Thoracic aorta (tissue), 2 donors: Measurements from ENCODE around the gene SH3PXD2A. TPM values are rescaled to one million over a fixed set of nuclear protein-coding genes. Genes with fewer than 3 reads are reported as not detected.
A peak's percentile ranks its signal among the peaks of the same experiment; 100 is the strongest.

ENCODE experiments used
- ATAC-seq: fragments of 150-250 bp; one replicate; pipeline ENCODE4 v1.8.0; 2017; ENCODE audit warnings: low read depth; ENCODE audit not compliant: insufficient number of reproducible peaks, low FRiP score
- DNase-seq: peaks from one replicate; pipeline ENCODE4 v3.0.0-alpha.2; 2020; ENCODE audit warnings: low spot score
- H3K27ac ChIP-seq, 2 donors: fragments of 200-600 bp; sonication (generic); 1 replicate in 1 of 2; 2 replicates in 1 of 2; pipeline ENCODE4 v1.5.1; 2016; ENCODE audit warnings: mild to moderate bottlenecking in 2 of 2, moderate library complexity in 2 of 2
- H3K27me3 ChIP-seq: fragments of 200-600 bp; sonication (generic); replicated peaks from 2 replicates; pipeline ENCODE4 v1.6.0; 2016; ENCODE audit warnings: mild to moderate bottlenecking; ENCODE audit not compliant: insufficient read depth
- H3K36me3 ChIP-seq: fragments of 200-600 bp; sonication (generic); one replicate; pipeline ENCODE4 v1.5.1; 2016
- H3K4me1 ChIP-seq, 2 donors: fragments of 200-600 bp; sonication (generic); 1 replicate in 1 of 2; 2 replicates in 1 of 2; pipeline versions ENCODE4 v1.5.1 to v1.6.0; 2016; ENCODE audit warnings: low read depth in 2 of 2, mild to moderate bottlenecking in 1 of 2; ENCODE audit not compliant: control insufficient read depth in 1 of 2
- H3K4me3 ChIP-seq: fragments of 200-600 bp; sonication (generic); 2 replicates; pipeline ENCODE4 v1.5.1; 2016; ENCODE audit warnings: mild to moderate bottlenecking
- H3K9me3 ChIP-seq: fragments of 200-600 bp; sonication (generic); 2 replicates; pipeline ENCODE4 v1.5.1; 2016
- total RNA-seq, 2 donors: library from RNA; depleted of rRNA; stranded (reverse); fragments of >200 nt; gene quantifications; one replicate each; pipeline versions ENCODE4 v1.1.0 to v1.2.3, GENCODE V29; 2016
- TF ChIP-seq, protein P1 (sequence below): fragments of 200-600 bp; sonication (generic); IDR thresholded peaks from one replicate; pipeline ENCODE4 v1.5.1; 2019; ENCODE audit warnings: antibody characterized with exemption

SH3PXD2A gene, protein sequence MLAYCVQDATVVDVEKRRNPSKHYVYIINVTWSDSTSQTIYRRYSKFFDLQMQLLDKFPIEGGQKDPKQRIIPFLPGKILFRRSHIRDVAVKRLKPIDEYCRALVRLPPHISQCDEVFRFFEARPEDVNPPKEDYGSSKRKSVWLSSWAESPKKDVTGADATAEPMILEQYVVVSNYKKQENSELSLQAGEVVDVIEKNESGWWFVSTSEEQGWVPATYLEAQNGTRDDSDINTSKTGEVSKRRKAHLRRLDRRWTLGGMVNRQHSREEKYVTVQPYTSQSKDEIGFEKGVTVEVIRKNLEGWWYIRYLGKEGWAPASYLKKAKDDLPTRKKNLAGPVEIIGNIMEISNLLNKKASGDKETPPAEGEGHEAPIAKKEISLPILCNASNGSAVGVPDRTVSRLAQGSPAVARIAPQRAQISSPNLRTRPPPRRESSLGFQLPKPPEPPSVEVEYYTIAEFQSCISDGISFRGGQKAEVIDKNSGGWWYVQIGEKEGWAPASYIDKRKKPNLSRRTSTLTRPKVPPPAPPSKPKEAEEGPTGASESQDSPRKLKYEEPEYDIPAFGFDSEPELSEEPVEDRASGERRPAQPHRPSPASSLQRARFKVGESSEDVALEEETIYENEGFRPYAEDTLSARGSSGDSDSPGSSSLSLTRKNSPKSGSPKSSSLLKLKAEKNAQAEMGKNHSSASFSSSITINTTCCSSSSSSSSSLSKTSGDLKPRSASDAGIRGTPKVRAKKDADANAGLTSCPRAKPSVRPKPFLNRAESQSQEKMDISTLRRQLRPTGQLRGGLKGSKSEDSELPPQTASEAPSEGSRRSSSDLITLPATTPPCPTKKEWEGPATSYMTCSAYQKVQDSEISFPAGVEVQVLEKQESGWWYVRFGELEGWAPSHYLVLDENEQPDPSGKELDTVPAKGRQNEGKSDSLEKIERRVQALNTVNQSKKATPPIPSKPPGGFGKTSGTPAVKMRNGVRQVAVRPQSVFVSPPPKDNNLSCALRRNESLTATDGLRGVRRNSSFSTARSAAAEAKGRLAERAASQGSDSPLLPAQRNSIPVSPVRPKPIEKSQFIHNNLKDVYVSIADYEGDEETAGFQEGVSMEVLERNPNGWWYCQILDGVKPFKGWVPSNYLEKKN
- 10 to 100 TPM; 28.3 to 51.5 TPM for total RNA-seq

DNA sequence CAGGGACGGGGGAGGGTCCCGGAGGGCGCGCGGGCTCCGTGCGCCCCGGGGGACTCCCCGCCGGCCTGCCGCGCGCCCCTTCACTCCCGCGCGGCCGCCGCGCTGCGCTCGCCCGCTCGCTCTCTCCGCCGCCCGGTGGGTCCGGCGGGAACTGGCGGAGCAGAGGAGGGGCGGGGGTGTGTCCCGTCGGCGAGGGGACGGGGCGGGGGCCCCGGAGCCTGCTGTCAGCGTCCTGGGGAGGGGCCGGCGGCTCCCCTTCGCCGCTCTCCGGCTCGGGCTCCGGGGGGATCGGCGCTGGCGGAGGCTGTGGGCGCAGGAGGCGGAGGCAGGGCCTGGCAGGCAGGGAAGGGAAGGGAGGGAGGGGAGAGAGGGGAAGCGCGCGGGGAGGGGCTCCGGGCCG lies at the start of gene SH3PXD2A:
TSS of gene SH3PXD2A (minus strand) at position 153 of the 400 bp plus-strand sequence. CDS start 310 bp downstream, outside the sequence.
- H3K4me1 ChIP-seq = peaks cover 13 to 51% of the 10 kb centered on the region in 2 donors
- TF ChIP-seq, protein P1, sequence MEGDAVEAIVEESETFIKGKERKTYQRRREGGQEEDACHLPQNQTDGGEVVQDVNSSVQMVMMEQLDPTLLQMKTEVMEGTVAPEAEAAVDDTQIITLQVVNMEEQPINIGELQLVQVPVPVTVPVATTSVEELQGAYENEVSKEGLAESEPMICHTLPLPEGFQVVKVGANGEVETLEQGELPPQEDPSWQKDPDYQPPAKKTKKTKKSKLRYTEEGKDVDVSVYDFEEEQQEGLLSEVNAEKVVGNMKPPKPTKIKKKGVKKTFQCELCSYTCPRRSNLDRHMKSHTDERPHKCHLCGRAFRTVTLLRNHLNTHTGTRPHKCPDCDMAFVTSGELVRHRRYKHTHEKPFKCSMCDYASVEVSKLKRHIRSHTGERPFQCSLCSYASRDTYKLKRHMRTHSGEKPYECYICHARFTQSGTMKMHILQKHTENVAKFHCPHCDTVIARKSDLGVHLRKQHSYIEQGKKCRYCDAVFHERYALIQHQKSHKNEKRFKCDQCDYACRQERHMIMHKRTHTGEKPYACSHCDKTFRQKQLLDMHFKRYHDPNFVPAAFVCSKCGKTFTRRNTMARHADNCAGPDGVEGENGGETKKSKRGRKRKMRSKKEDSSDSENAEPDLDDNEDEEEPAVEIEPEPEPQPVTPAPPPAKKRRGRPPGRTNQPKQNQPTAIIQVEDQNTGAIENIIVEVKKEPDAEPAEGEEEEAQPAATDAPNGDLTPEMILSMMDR = no peak
- ATAC-seq (no peak), DNase-seq (no peak)
- H3K4me3 ChIP-seq = peak within 1 kb of the TSS; percentile 81
- H3K9me3 ChIP-seq = no peaks in the 10 kb centered on the region
- no peaks in the 10 kb centered on the region for H3K27me3 ChIP-seq
- H3K36me3 ChIP-seq = no peaks in the 10 kb centered on the region
- no peak within 1 kb of the TSS for H3K27ac ChIP-seq

GRCh38 chr10:103901299-103901698 lies 45.9 kb upstream of the SH3PXD2A start:
- H3K4me3 ChIP-seq = no peak overlapping the region
- no peaks in the 10 kb centered on the region for H3K9me3 ChIP-seq
- TF ChIP-seq, protein P1 = no peak
- DNase-seq = no peak
- no peak for ATAC-seq
- no peaks in the 10 kb centered on the region for H3K27me3 ChIP-seq
- H3K4me1 ChIP-seq = peaks cover 17% of the 10 kb centered on the region in 2 donors
- H3K36me3 ChIP-seq = peaks cover 18% of the 10 kb centered on the region
- no peak overlapping the region for H3K27ac ChIP-seq

DNA sequence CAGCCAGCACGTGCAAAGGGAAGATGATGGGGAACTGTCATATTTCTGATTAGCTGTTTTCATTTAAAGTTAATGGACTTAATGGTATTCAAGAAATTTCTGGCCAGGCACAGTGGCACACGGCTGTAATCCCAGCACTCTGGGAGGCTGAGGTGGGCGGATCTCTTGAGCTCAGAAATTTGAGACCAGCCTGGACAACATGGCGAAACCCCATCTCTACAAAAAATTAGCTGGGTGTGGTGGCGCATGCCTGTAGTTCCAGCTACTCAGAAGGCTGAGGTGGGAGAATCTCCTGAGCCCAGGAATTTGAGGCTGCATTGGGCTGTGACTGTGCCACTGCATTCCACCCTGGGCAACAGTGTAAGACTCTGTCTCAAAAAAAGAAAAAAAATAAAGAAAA lies 43.9 kb upstream of the SH3PXD2A start:
- no peak overlapping the region for H3K27ac ChIP-seq
- no peaks in the 10 kb centered on the region for H3K27me3 ChIP-seq
- no peak for DNase-seq
- peaks cover 21% of the 10 kb centered on the region for H3K36me3 ChIP-seq
- H3K9me3 ChIP-seq = no peaks in the 10 kb centered on the region
- H3K4me1 ChIP-seq = peaks cover 3 to 10% of the 10 kb centered on the region in 2 donors
- no peak for ATAC-seq
- no peak overlapping the region for H3K4me3 ChIP-seq
- TF ChIP-seq, protein P1 = no peak

DNA sequence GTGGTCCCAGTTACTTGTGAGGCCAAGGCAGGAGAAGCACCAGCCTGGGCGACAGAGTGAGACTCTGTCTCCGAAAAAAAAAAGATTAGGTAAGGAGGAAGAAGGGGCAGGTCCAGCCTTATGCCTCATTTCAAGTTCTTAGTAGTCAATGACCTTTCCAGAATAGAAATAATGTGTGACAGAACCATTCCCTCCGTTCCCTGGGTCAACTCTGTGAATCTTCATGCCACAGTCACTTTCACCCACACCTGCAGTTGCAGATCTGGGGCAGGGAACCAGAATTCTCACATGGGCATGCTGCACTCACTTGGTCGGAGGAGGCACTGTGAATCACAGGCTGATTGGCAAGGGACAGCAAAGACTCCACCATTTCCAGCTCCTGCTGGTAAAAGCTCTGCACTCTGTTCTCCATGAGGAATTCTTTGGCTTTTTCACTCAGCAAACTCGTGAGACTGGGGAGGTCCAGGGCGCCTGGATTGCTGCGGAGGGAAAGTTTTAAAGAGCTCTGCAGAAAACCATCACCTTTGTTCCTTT lies 41.9 kb upstream of the SH3PXD2A start:
- TF ChIP-seq, protein P1 = no peak
- ATAC-seq = no peak
- no peak overlapping the region for H3K27ac ChIP-seq
- no peaks in the 10 kb centered on the region for H3K9me3 ChIP-seq
- H3K36me3 ChIP-seq = peaks cover 21% of the 10 kb centered on the region
- H3K27me3 ChIP-seq = no peaks in the 10 kb centered on the region
- H3K4me1 ChIP-seq = peaks cover 7 to 13% of the 10 kb centered on the region in 2 donors
- H3K4me3 ChIP-seq = no peak overlapping the region
- DNase-seq = no peak
